ENCODE results near the gene KIRREL1. TPM values are rescaled to one million over a fixed set of nuclear protein-coding genes. Genes with fewer than 3 reads are reported as not detected.

Gene KIRREL1
- total and polyA plus RNA-seq, 4 experiments from 2014 or later = not detected

- Histone ChIP-seq H3K4me3 (ENCODE audit: low read length in 2 of 2) (no peak overlapping the region), H3K4me1 (ENCODE audit: insufficient read depth, low read length) (no peaks in the 10 kb centered on the region), H3K9me3 (ENCODE audit: control insufficient read depth in 1 of 2, low read length in 2 of 2) (no peaks in the 10 kb centered on the region), H3K27me3 (ENCODE audit: insufficient read depth, low read length) (no peaks in the 10 kb centered on the region), H3K27ac (ENCODE audit: low read depth, low read length) (no peak overlapping the region), H3K36me3 (ENCODE audit: insufficient read depth, low read length) (no peaks in the 10 kb centered on the region)
- peaks cover 11 to 29% of the 10 kb centered on the region in 2 donors for H3K27me3 Mint-ChIP-seq
- H3K4me1 Mint-ChIP-seq = no peaks in the 10 kb centered on the region
- no peaks in the 10 kb centered on the region for H3K9me3 Mint-ChIP-seq
- ChIA-PET CTCF (ENCODE audit: partially characterized antibody) (no interaction called here), POLR2A (ENCODE audit: partially characterized antibody) (no interaction called here)
- no peak overlapping the region for H3K4me3 Mint-ChIP-seq
- no peak for DNase-seq
- H3K27ac Mint-ChIP-seq = no peak overlapping the region
- intact Hi-C loops (cut with micrococcal nuclease) = no loop called here
- H3K36me3 Mint-ChIP-seq = no peaks in the 10 kb centered on the region
These were observed 14.4 kb downstream of the KIRREL1 start for GRCh38 chr1:158007667-158008386.

- Mint-ChIP-seq H3K9me3 (no peaks in the 10 kb centered on the region), H3K27ac (no peak overlapping the region), H3K4me1 (no peaks in the 10 kb centered on the region), H3K4me3 (no peak overlapping the region), H3K27me3 (peaks cover 15 to 34% of the 10 kb centered on the region in 2 donors), H3K36me3 (no peaks in the 10 kb centered on the region)
- no peaks in the 10 kb centered on the region for H3K4me1 ChIP-seq (ENCODE audit: insufficient read depth, low read length)
- ChIA-PET POLR2A (ENCODE audit: partially characterized antibody) (no interaction called here), CTCF (ENCODE audit: partially characterized antibody) (no interaction called here)
- no peak for DNase-seq
- H3K4me3 ChIP-seq (ENCODE audit: low read length in 2 of 2) = no peak overlapping the region
- H3K9me3 ChIP-seq (ENCODE audit: control insufficient read depth in 1 of 2, low read length in 2 of 2) = no peaks in the 10 kb centered on the region
- intact Hi-C loops (cut with micrococcal nuclease) = no loop called here
- H3K27me3 ChIP-seq (ENCODE audit: insufficient read depth, low read length) = no peaks in the 10 kb centered on the region
- no peak overlapping the region for H3K27ac ChIP-seq (ENCODE audit: low read depth, low read length)
- no peaks in the 10 kb centered on the region for H3K36me3 ChIP-seq (ENCODE audit: insufficient read depth, low read length)
These were observed 15.2 kb downstream of the KIRREL1 start for GRCh38 chr1:158008630-158009029.

GRCh38 chr1:158011714-158012113, 18.3 kb downstream of the KIRREL1 start:
- POLR2A ChIA-PET (ENCODE audit: partially characterized antibody) = no interaction called here
- Mint-ChIP-seq H3K4me1 (no peaks in the 10 kb centered on the region), H3K27me3 (peaks cover 21 to 30% of the 10 kb centered on the region in 2 donors), H3K9me3 (no peaks in the 10 kb centered on the region), H3K36me3 (no peaks in the 10 kb centered on the region), H3K4me3 (no peak overlapping the region), H3K27ac (no peak overlapping the region)
- DNase-seq = no peak
- H3K36me3 ChIP-seq (ENCODE audit: insufficient read depth, low read length) = no peaks in the 10 kb centered on the region
- no peak overlapping the region for H3K4me3 ChIP-seq (ENCODE audit: low read length in 2 of 2)
- H3K9me3 ChIP-seq (ENCODE audit: control insufficient read depth in 1 of 2, low read length in 2 of 2) = no peaks in the 10 kb centered on the region
- H3K27ac ChIP-seq (ENCODE audit: low read depth, low read length) = no peak overlapping the region
- CTCF ChIA-PET (ENCODE audit: partially characterized antibody) = interaction anchor here (1.3 kb wide), 1 partner anchor 48 kb away, joined by 3 read pairs; no protein-coding TSS in a partner anchor
- H3K27me3 ChIP-seq (ENCODE audit: insufficient read depth, low read length) = no peaks in the 10 kb centered on the region
- intact Hi-C loops (cut with micrococcal nuclease) = no loop called here
- H3K4me1 ChIP-seq (ENCODE audit: insufficient read depth, low read length) = no peaks in the 10 kb centered on the region

- ChIA-PET POLR2A (ENCODE audit: partially characterized antibody) (no interaction called here), CTCF (ENCODE audit: partially characterized antibody) (no interaction called here)
- Mint-ChIP-seq H3K4me1 (no peaks in the 10 kb centered on the region), H3K9me3 (no peaks in the 10 kb centered on the region), H3K27me3 (peaks cover 29 to 35% of the 10 kb centered on the region in 2 donors), H3K4me3 (no peak overlapping the region), H3K36me3 (no peaks in the 10 kb centered on the region), H3K27ac (no peak overlapping the region)
- intact Hi-C loops (cut with micrococcal nuclease) = no loop called here
- Histone ChIP-seq H3K27ac (ENCODE audit: low read depth, low read length) (no peak overlapping the region), H3K9me3 (ENCODE audit: control insufficient read depth in 1 of 2, low read length in 2 of 2) (no peaks in the 10 kb centered on the region), H3K4me3 (ENCODE audit: low read length in 2 of 2) (no peak overlapping the region), H3K36me3 (ENCODE audit: insufficient read depth, low read length) (no peaks in the 10 kb centered on the region), H3K27me3 (ENCODE audit: insufficient read depth, low read length) (no peaks in the 10 kb centered on the region), H3K4me1 (ENCODE audit: insufficient read depth, low read length) (no peaks in the 10 kb centered on the region)
- no peak for DNase-seq
These were observed 20.6 kb downstream of the KIRREL1 start for GRCh38 chr1:158013840-158014730.

- no peak overlapping the region for H3K27ac ChIP-seq (ENCODE audit: low read depth, low read length)
- no peaks in the 10 kb centered on the region for H3K4me1 ChIP-seq (ENCODE audit: insufficient read depth, low read length)
- Mint-ChIP-seq H3K9me3 (no peaks in the 10 kb centered on the region), H3K4me3 (no peak overlapping the region), H3K27ac (no peak overlapping the region), H3K36me3 (no peaks in the 10 kb centered on the region), H3K4me1 (no peaks in the 10 kb centered on the region), H3K27me3 (peaks cover 24 to 36% of the 10 kb centered on the region in 2 donors)
- intact Hi-C loops (cut with micrococcal nuclease) = no loop called here
- no peaks in the 10 kb centered on the region for H3K27me3 ChIP-seq (ENCODE audit: insufficient read depth, low read length)
- no peak for DNase-seq
- ChIA-PET CTCF (ENCODE audit: partially characterized antibody) (no interaction called here), POLR2A (ENCODE audit: partially characterized antibody) (no interaction called here)
- H3K36me3 ChIP-seq (ENCODE audit: insufficient read depth, low read length) = no peaks in the 10 kb centered on the region
- no peaks in the 10 kb centered on the region for H3K9me3 ChIP-seq (ENCODE audit: control insufficient read depth in 1 of 2, low read length in 2 of 2)
- no peak overlapping the region for H3K4me3 ChIP-seq (ENCODE audit: low read length in 2 of 2)
These were observed 21.4 kb downstream of the KIRREL1 start for GRCh38 chr1:158014731-158015320.

- Histone ChIP-seq H3K4me1 (ENCODE audit: insufficient read depth, low read length) (no peaks in the 10 kb centered on the region), H3K4me3 (ENCODE audit: low read length in 2 of 2) (no peak overlapping the region), H3K9me3 (ENCODE audit: control insufficient read depth in 1 of 2, low read length in 2 of 2) (no peaks in the 10 kb centered on the region), H3K27ac (ENCODE audit: low read depth, low read length) (no peak overlapping the region), H3K27me3 (ENCODE audit: insufficient read depth, low read length) (no peaks in the 10 kb centered on the region), H3K36me3 (ENCODE audit: insufficient read depth, low read length) (no peaks in the 10 kb centered on the region)
- no peaks in the 10 kb centered on the region for H3K4me1 Mint-ChIP-seq
- ChIA-PET POLR2A (ENCODE audit: partially characterized antibody) (no interaction called here), CTCF (ENCODE audit: partially characterized antibody) (no interaction called here)
- H3K27ac Mint-ChIP-seq = no peak overlapping the region
- DNase-seq = no peak
- intact Hi-C loops (cut with micrococcal nuclease) = no loop called here
- H3K27me3 Mint-ChIP-seq = peaks cover 24 to 36% of the 10 kb centered on the region in 2 donors
- H3K36me3 Mint-ChIP-seq = no peaks in the 10 kb centered on the region
- peak overlapping the region in 1 of 8 donors; percentile 23 for H3K4me3 Mint-ChIP-seq
- no peaks in the 10 kb centered on the region for H3K9me3 Mint-ChIP-seq
These were observed 23.3 kb downstream of the KIRREL1 start for GRCh38 chr1:158016651-158017335.
